GM23338 (cell line): ENCODE measurements around the gene GAPDHS. TPM values are rescaled to one million over a fixed set of nuclear protein-coding genes. Genes with fewer than 3 reads are reported as not detected.

Source experiments
- ATAC-seq: fragments of 200-7000 bp; cut with Tn5 transposase; 3 replicates; pipeline ENCODE4 v1.9.1; 2020
- DNase-seq: peaks from one replicate; pipeline ENCODE4 v3.0.0-alpha.2; 2015; ENCODE audit warnings: low spot score
- H2AFZ ChIP-seq: fragments of 200-600 bp; sonication (generic); 2 replicates; pipeline ENCODE4 v1.8.0; 2016; ENCODE audit warnings: antibody characterized with exemption, mild to moderate bottlenecking, moderate library complexity
- H3F3A ChIP-seq: fragments of 200-600 bp; sonication (generic); replicated peaks from 2 replicates; pipeline ENCODE4 v1.8.0; 2017; ENCODE audit warnings: antibody characterized with exemption, mixed run types, low read depth
- H3K27ac ChIP-seq: fragments of 200-600 bp; sonication (generic); 2 replicates; pipeline ENCODE4 v1.6.1; 2016; ENCODE audit warnings: low read depth
- H3K27me3 ChIP-seq: fragments of 200-600 bp; sonication (generic); 2 replicates; pipeline ENCODE4 v1.8.0; 2016; ENCODE audit warnings: mild to moderate bottlenecking, mixed run types, moderate library complexity; ENCODE audit not compliant: insufficient read depth
- H3K36me3 ChIP-seq: fragments of 200-600 bp; sonication (generic); 2 replicates; pipeline ENCODE4 v1.8.0; 2016; ENCODE audit warnings: mild to moderate bottlenecking; ENCODE audit not compliant: insufficient read depth
- H3K4me1 ChIP-seq: fragments of 200-600 bp; sonication (generic); 2 replicates; pipeline ENCODE4 v1.8.0; 2016; ENCODE audit warnings: mild to moderate bottlenecking, moderate library complexity; ENCODE audit not compliant: insufficient read depth
- H3K4me2 ChIP-seq: fragments of 200-600 bp; sonication (generic); 2 replicates; pipeline ENCODE4 v1.7.1; 2017; ENCODE audit warnings: mixed run types
- H3K4me3 ChIP-seq: fragments of 200-600 bp; sonication (generic); 2 replicates; pipeline ENCODE4 v1.6.1; 2016; ENCODE audit warnings: mixed run types
- H3K79me2 ChIP-seq: fragments of 200-600 bp; sonication (generic); replicated peaks from 2 replicates; pipeline ENCODE4 v1.8.0; 2017; ENCODE audit warnings: mild to moderate bottlenecking; ENCODE audit not compliant: insufficient read depth
- H3K9me2 ChIP-seq: fragments of 200-600 bp; sonication (generic); 2 replicates; pipeline ENCODE4 v1.8.0; 2017; ENCODE audit not compliant: insufficient read depth
- H4K20me1 ChIP-seq: fragments of 200-600 bp; sonication (generic); replicated peaks from 2 replicates; pipeline ENCODE4 v1.8.0; 2017; ENCODE audit warnings: mild to moderate bottlenecking; ENCODE audit not compliant: insufficient read depth
- H3K27ac Mint-ChIP-seq: 2 replicates; pipeline ENCODE4 v1.8.0; 2020; ENCODE audit warnings: inconsistent platforms, mild to moderate bottlenecking, moderate library complexity, mixed read lengths
- H3K27me3 Mint-ChIP-seq: 3 replicates; pipeline ENCODE4 v1.8.0; 2022; ENCODE audit warnings: low read depth, mild to moderate bottlenecking, moderate library complexity, mixed read lengths, inconsistent platforms; ENCODE audit not compliant: insufficient read depth, poor library complexity
- H3K36me3 Mint-ChIP-seq: 3 replicates; pipeline ENCODE4 v1.8.0; 2021; ENCODE audit warnings: low read depth, mild to moderate bottlenecking, inconsistent platforms, moderate library complexity, mixed read lengths
- H3K4me1 Mint-ChIP-seq: 3 replicates; pipeline ENCODE4 v1.8.0; 2020; ENCODE audit warnings: mild to moderate bottlenecking, inconsistent platforms, mixed read lengths
- H3K4me3 Mint-ChIP-seq: 3 replicates; pipeline ENCODE4 v1.8.0; 2021; ENCODE audit warnings: moderate library complexity, mild to moderate bottlenecking, inconsistent platforms, mixed read lengths
- H3K9me3 Mint-ChIP-seq: 3 replicates; pipeline ENCODE4 v1.8.0; 2020; ENCODE audit warnings: moderate library complexity, mild to moderate bottlenecking, inconsistent platforms, mixed read lengths
- CTCF ChIP-seq, 2 experiments: fragments of 200-600 bp in 1 of 2; sonication (generic) in 1 of 2; conservative IDR thresholded peaks; 2 replicates each; pipeline versions ENCODE4 v1.5.1 to v1.6.1; 2016 to 2017; ENCODE audit warnings: antibody characterized with exemption in 2 of 2, low read depth in 2 of 2, mild to moderate bottlenecking in 2 of 2, moderate library complexity in 1 of 2
- ETS1 ChIP-seq: IDR thresholded peaks from 2 replicates; pipeline ENCODE4 v1.6.1; 2016; ENCODE audit warnings: antibody characterized with exemption
- EZH2phosphoT487 ChIP-seq: fragments of 200-600 bp; sonication (generic); IDR thresholded peaks from one replicate; pipeline ENCODE4 v1.8.1; 2018; ENCODE audit warnings: antibody characterized with exemption; ENCODE audit not compliant: unreplicated experiment
- NANOG ChIP-seq: IDR thresholded peaks from 2 replicates; pipeline ENCODE4 v1.6.1; 2016; ENCODE audit warnings: antibody characterized with exemption, borderline replicate concordance
- POLR2AphosphoS5 ChIP-seq: IDR thresholded peaks from 2 replicates; pipeline ENCODE4 v1.6.1; 2016; ENCODE audit warnings: antibody characterized with exemption, low read depth
- REST ChIP-seq: IDR thresholded peaks from one replicate; pipeline ENCODE4 v1.6.1; 2018; ENCODE audit warnings: antibody characterized with exemption; ENCODE audit not compliant: unreplicated experiment
- STAT1 ChIP-seq: IDR thresholded peaks from one replicate; pipeline ENCODE4 v1.6.1; 2016; ENCODE audit warnings: antibody characterized with exemption; ENCODE audit not compliant: unreplicated experiment
- ZNF114 ChIP-seq: fragments of 250-450 bp; sonication (Bioruptor Pico); IDR thresholded peaks from 2 replicates; pipeline ENCODE4 v1.5.0; 2020; ENCODE audit warnings: mild to moderate bottlenecking, moderate library complexity
- ZNF462 ChIP-seq: fragments of 250-450 bp; sonication (Bioruptor Pico); IDR thresholded peaks from 2 replicates; pipeline ENCODE4 v1.5.0; 2020; ENCODE audit warnings: mild to moderate bottlenecking, moderate library complexity
- polyA plus RNA-seq: library from polyadenylated mRNA; unstranded; fragments of >200 nt; fragmentation: Nextera tagmentation; extraction: Ambion mirVana; gene quantifications from 2 replicates; pipeline ENCODE4 v1.2.1, GENCODE V29; 2016
- total RNA-seq: library from RNA; depleted of rRNA; stranded (reverse); fragments of >200 nt; shearing (Covaris generic); gene quantifications from 2 replicates; pipeline ENCODE4 v1.2.3, GENCODE V29; 2014

The GAPDHS gene
- total and polyA plus RNA-seq, 2 experiments from 2014 or later: not detected

GRCh38 chr19:35511337-35511736 lies 21.9 kb upstream of the GAPDHS start (continued):
- TF ChIP-seq EZH2phosphoT487 (no peak), ETS1 (no peak), REST (no peak), ZNF114 (CRISPR knock-in tag) (no peak), POLR2AphosphoS5 (no peak)

GRCh38 chr19:35512831-35513627 lies 20.2 kb upstream of the GAPDHS start:
- Mint-ChIP-seq H3K27me3 (peaks cover 12% of the 10 kb centered on the region), H3K27ac (no peak overlapping the region), H3K4me1 (peaks cover 26% of the 10 kb centered on the region), H3K36me3 (peaks cover 13% of the 10 kb centered on the region), H3K4me3 (peak overlapping the region; percentile 44; the same call in 2 of the 3 replicates), H3K9me3 (no peaks in the 10 kb centered on the region; the same call in 1 of the 3 replicates)
- Histone ChIP-seq H4K20me1 (peaks cover 5% of the 10 kb centered on the region; the same call in 1 of the 2 replicates), H3K9me2 (no peaks in the 10 kb centered on the region), H3K4me2 (peak overlapping the region; percentile 90), H3F3A (no peaks in the 10 kb centered on the region), H3K79me2 (peaks cover 17% of the 10 kb centered on the region), H2AFZ (peak overlapping the region; percentile 99), H3K4me1 (peaks cover 26% of the 10 kb centered on the region), H3K4me3 (peak overlapping the region; percentile 63), H3K36me3 (0 out of 2 replicates have a peak, but pooled peaks cover 2% of the 10 kb centered on the region), H3K27me3 (peaks cover 2% of the 10 kb centered on the region; the same call in 1 of the 2 replicates), H3K27ac (no peak overlapping the region)
- ATAC-seq: no peak
- DNase-seq: no peak
- TF ChIP-seq ZNF462: no peak
- no peak for TF ChIP-seq POLR2AphosphoS5
- TF ChIP-seq ZNF114 (CRISPR knock-in tag): no peak
- no peak for TF ChIP-seq CTCF (conservative IDR thresholded peaks at IDR 0.05; ENCODE audit: low read depth in 2 of 2)
- TF ChIP-seq STAT1: no peak
- TF ChIP-seq NANOG: no peak
- no peak for TF ChIP-seq ETS1
